ENCODE measurements around the gene SORCS2. TPM values are rescaled to one million over a fixed set of nuclear protein-coding genes. Genes with fewer than 3 reads are reported as not detected.

Gene SORCS2
- total and polyA plus RNA-seq, 2 donors (not counting 1 experiment from before 2014, with no cell fraction given): not detected

DNA sequence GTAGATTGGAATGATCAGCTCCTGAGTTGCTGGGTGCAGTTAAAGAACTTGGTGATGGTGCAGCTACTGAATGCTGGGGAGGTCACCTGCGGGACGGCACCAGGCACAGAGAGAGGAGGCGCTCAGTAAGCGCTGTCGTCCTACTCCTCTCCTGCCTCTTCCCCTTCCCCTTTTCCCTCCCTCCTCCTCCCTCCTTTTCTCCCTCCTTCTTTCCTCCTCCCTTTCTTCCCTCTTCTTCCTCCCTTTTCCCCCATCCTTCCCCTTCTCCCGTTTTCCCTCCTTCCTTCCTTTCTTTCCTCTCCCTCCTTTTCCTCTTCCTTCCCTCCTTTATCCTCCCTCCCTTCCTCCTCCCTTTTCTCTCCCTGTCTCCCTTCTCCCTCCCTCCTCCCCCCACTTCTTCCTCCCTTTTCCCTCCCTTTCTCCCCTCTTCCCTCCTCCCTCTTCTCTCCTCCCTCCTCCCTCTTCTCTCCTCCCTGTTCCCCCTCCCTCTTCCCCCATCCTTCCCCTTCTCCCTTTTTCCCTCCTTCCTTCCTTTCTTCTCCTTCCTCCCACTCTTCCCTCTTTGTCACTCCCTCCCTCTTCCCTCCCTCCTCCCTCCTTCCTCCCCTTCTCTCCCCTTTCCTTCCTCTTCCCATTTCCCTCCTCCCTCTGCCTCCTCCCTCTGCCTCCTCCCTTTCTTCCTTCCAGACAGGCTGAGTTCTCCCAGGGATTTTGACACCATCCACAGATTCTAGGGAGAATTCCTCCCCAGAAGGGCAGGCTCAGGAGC is 330.3 kb downstream of the SORCS2 start:
- H4K20me1 ChIP-seq (ENCODE audit: control insufficient read depth, insufficient read depth, low read length, poor library complexity, severe bottlenecking): no peaks in the 10 kb centered on the region
- Mint-ChIP-seq H3K27me3 (peaks cover 16% of the 10 kb centered on the region), H3K27ac (no peak overlapping the region), H3K4me3 (no peak overlapping the region), H3K9me3 (ENCODE audit: insufficient read depth) (no peaks in the 10 kb centered on the region), H3K4me1 (no peaks in the 10 kb centered on the region)
- CTCF ChIA-PET: no interaction called here
- peaks cover 0 to 9% (median 0%) of the 10 kb centered on the region in 3 donors for H3K9me3 ChIP-seq (ENCODE audit: control extremely low read depth in 1 of 3, control insufficient read depth in 2 of 3, insufficient read depth in 1 of 3, low read length in 2 of 3)
- TF ChIP-seq, protein P1, sequence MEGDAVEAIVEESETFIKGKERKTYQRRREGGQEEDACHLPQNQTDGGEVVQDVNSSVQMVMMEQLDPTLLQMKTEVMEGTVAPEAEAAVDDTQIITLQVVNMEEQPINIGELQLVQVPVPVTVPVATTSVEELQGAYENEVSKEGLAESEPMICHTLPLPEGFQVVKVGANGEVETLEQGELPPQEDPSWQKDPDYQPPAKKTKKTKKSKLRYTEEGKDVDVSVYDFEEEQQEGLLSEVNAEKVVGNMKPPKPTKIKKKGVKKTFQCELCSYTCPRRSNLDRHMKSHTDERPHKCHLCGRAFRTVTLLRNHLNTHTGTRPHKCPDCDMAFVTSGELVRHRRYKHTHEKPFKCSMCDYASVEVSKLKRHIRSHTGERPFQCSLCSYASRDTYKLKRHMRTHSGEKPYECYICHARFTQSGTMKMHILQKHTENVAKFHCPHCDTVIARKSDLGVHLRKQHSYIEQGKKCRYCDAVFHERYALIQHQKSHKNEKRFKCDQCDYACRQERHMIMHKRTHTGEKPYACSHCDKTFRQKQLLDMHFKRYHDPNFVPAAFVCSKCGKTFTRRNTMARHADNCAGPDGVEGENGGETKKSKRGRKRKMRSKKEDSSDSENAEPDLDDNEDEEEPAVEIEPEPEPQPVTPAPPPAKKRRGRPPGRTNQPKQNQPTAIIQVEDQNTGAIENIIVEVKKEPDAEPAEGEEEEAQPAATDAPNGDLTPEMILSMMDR (IDR thresholded peaks at IDR 0.05): no peak
- no peak for TF ChIP-seq EZH2 (IDR thresholded peaks at IDR 0.05; ENCODE audit: borderline replicate concordance, insufficient read depth, low read depth, low read length, poor library complexity, severe bottlenecking)
- no peak overlapping the region for H3K27ac ChIP-seq (ENCODE audit: low read length in 2 of 2)
- no peak overlapping the region for H3K9ac ChIP-seq (ENCODE audit: low read length)
- no peak overlapping the region for H3K4me3 ChIP-seq (ENCODE audit: control extremely low read depth in 1 of 5, extremely low read depth in 1 of 5, insufficient read depth in 1 of 5, low read depth in 2 of 5, low read length in 4 of 5)
- H3K4me2 ChIP-seq (replicated peaks; ENCODE audit: low read depth, low read length, poor library complexity, severe bottlenecking): no peak overlapping the region
- 49% methylated on average over 6 of the region's 6 CpGs for WGBS (ENCODE audit: insufficient coverage)
- no peak overlapping the region for H2AFZ ChIP-seq (ENCODE audit: insufficient read depth, low read depth, low read length, poor library complexity, severe bottlenecking)
- H3K4me1 ChIP-seq (ENCODE audit: control insufficient read depth in 2 of 2, insufficient read depth in 2 of 2, low read length in 2 of 2): no peaks in the 10 kb centered on the region
- ATAC-seq (ENCODE audit: low read depth): no peak
- POLR2A ChIA-PET: no interaction called here
- H3K36me3 ChIP-seq (replicated peaks in 1 of 2; ENCODE audit: control extremely low read depth in 1 of 2, control insufficient read depth in 1 of 2, extremely low read depth in 1 of 2, insufficient read depth in 2 of 2, low read length in 1 of 2): no peaks in the 10 kb centered on the region
- intact Hi-C loops (cut with micrococcal nuclease): no loop called here
- DNase-seq: no peak
- H3K27me3 ChIP-seq (replicated peaks in 1 of 4; ENCODE audit: control extremely low read depth in 1 of 4, control insufficient read depth in 3 of 4, insufficient read depth in 4 of 4, low read length in 3 of 4): peaks cover 0 to 6% (median 0%) of the 10 kb centered on the region in 4 experiments
- H3K79me2 ChIP-seq (ENCODE audit: control insufficient read depth, insufficient read depth, low read length): no peaks in the 10 kb centered on the region

- Mint-ChIP-seq H3K4me3 (no peak overlapping the region), H3K27me3 (peaks cover 16% of the 10 kb centered on the region), H3K9me3 (ENCODE audit: insufficient read depth) (no peaks in the 10 kb centered on the region), H3K4me1 (no peaks in the 10 kb centered on the region), H3K27ac (no peak overlapping the region)
- Histone ChIP-seq H3K4me2 (replicated peaks; ENCODE audit: low read depth, low read length, poor library complexity, severe bottlenecking) (no peak overlapping the region), H4K20me1 (ENCODE audit: control insufficient read depth, insufficient read depth, low read length, poor library complexity, severe bottlenecking) (no peaks in the 10 kb centered on the region), H2AFZ (ENCODE audit: insufficient read depth, low read depth, low read length, poor library complexity, severe bottlenecking) (no peak overlapping the region), H3K27ac (ENCODE audit: low read length in 2 of 2) (no peak overlapping the region), H3K9ac (ENCODE audit: low read length) (no peak overlapping the region), H3K4me1 (ENCODE audit: control insufficient read depth in 2 of 2, insufficient read depth in 2 of 2, low read length in 2 of 2) (no peaks in the 10 kb centered on the region), H3K27me3 (replicated peaks in 1 of 4; ENCODE audit: control extremely low read depth in 1 of 4, control insufficient read depth in 3 of 4, insufficient read depth in 4 of 4, low read length in 3 of 4) (peaks cover 0 to 6% (median 0%) of the 10 kb centered on the region in 4 experiments), H3K79me2 (ENCODE audit: control insufficient read depth, insufficient read depth, low read length) (no peaks in the 10 kb centered on the region), H3K9me3 (ENCODE audit: control extremely low read depth in 1 of 3, control insufficient read depth in 2 of 3, insufficient read depth in 1 of 3, low read length in 2 of 3) (peaks cover 0 to 9% (median 0%) of the 10 kb centered on the region in 3 donors), H3K36me3 (replicated peaks in 1 of 2; ENCODE audit: control extremely low read depth in 1 of 2, control insufficient read depth in 1 of 2, extremely low read depth in 1 of 2, insufficient read depth in 2 of 2, low read length in 1 of 2) (no peaks in the 10 kb centered on the region), H3K4me3 (ENCODE audit: control extremely low read depth in 1 of 5, extremely low read depth in 1 of 5, insufficient read depth in 1 of 5, low read depth in 2 of 5, low read length in 4 of 5) (no peak overlapping the region)
- POLR2A ChIA-PET: no interaction called here
- no peak for ATAC-seq (ENCODE audit: low read depth)
- TF ChIP-seq, protein P1 (IDR thresholded peaks at IDR 0.05): no peak
- TF ChIP-seq EZH2 (IDR thresholded peaks at IDR 0.05; ENCODE audit: borderline replicate concordance, insufficient read depth, low read depth, low read length, poor library complexity, severe bottlenecking): no peak
- 79% methylated on average over 12 of the region's 12 CpGs for WGBS (ENCODE audit: insufficient coverage)
- CTCF ChIA-PET: no interaction called here
- DNase-seq: no peak
- intact Hi-C loops (cut with micrococcal nuclease): no loop called here
These were observed 331.2 kb downstream of the SORCS2 start for GRCh38 chr4:7523526-7523925.
